GM21723 (cell line): Measurements from ENCODE around the gene ABCD3.
"Not testable (repeated sequence)": the region's sequence is repeated elsewhere in the genome, so short reads cannot be mapped to it uniquely, and the experiment has no call there.

Experiments used
- ATAC-seq: cut with Tn5 transposase; IDR thresholded peaks from one replicate; pipeline ENCODE4 v1.9.1; 2021; ENCODE audit warnings: mild to moderate bottlenecking, moderate library complexity; ENCODE audit not compliant: unreplicated experiment

ABCD3 gene

GRCh38 chr1:94417978-94418663 lies at the start of gene ABCD3:
ABCD3 (plus strand) TSS chr1:94418389; CDS start chr1:94418479, 90 bp downstream.
- peak; percentile 97 for ATAC-seq

- not testable (repeated sequence) for ATAC-seq
These were observed 45.4 kb upstream of the ABCD3 start for GRCh38 chr1:94372771-94373170.

DNA sequence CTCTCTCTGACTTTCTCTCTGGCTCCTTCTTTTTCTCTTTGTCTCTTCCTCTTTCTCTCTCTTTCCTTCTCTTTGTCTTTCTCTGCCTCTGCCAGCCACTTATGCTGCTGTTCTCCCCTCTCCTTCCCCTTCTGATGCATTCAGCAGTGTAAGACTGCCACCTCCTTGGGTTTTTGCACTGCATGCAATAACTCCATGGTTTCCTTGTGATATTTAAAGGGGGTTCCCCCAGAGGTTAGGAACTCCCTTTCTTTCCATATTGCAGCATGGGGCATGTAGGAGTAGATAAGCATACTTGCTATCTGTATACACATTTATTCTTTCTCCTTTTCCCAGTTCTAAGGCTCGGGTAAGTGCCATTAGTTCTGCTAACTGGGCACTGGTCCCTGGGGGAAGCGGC lies 44.9 kb upstream of the ABCD3 start:
- not testable (repeated sequence) for ATAC-seq

DNA sequence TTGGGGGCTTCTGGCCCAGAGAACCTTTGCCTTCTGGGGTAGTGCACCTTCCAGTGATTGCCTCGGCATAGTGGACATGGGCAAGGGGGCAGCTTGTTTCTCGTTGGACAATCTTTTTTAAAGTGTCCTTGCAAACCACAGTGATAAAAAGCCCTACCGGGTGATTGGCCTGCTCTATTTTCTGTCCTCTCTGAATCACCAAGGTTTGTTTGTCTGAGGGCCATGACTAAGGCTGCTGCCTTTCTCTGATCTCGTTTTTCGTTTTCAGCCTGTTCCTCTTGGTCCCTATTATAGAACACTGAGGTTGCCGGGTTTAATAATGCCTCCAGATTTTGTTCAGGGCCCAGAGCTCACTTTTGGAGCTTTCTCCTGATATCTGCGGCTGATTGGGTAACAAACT lies 42.5 kb upstream of the ABCD3 start:
- not testable (repeated sequence) for ATAC-seq

GRCh38 chr1:94378493-94378892 lies 39.7 kb upstream of the ABCD3 start:
- ATAC-seq, result not testable (repeated sequence)

DNA sequence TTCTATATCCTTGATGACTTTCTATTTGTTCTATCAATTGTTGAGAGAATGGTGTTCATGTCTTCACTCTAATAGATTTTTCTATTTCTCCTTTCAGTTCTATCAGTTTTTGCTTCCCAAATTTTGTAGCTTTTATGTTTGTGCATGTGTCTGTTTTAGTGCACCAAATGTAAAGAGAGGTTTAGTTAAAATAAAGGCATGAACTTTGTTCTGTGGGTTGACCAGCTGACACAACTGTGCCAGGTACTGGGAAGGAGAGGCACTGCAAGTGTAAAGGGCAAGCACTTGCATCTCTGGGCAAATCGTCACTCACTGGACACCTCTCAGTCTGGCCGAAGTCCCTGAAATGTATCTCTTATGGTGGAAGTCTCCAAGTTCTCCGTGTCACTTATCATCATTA lies 38.6 kb upstream of the ABCD3 start:
- ATAC-seq, result no peak

GRCh38 chr1:94382201-94382600 lies 36.0 kb upstream of the ABCD3 start:
- no peak for ATAC-seq

- ATAC-seq, result peak; percentile 49
These were observed 34.2 kb upstream of the ABCD3 start for GRCh38 chr1:94383966-94384408.

DNA sequence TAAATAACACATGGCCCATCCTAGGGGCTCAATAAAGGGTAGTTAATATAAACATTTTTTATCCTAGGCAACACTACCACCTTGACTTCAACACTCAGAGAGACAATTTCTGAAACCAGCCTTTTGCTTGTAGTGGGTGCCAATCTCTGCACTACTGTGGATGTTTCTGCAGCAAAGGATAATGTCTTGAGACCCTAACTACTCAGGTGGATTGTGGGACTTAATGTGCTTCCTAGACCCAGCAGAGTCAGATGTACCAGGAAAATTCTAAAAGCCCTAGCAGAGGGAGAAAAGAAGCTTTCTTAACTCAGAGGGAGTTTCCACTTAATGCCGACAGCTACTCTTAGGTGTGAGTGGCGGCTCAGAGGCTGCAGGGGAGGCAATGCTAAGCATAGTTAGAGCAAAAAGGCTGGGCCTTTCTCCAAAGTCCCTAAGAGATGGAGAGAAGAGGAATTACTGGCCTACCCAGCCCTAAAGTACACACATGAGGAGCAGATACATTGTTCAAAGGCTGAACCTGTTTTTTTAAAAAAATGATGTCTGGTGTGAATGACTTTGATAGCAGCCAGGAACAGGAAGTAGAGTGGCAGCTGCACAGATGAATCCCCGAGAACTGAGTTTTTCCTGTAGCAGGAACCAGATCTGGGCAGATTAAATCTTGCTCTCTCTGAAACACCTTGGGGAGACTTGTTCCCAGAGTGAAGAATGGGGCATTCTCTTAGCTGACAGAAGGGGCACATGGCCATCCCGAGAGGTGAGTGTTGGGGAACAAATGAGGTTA lies 33.5 kb upstream of the ABCD3 start:
- no peak for ATAC-seq

GRCh38 chr1:94385308-94385929 lies 32.8 kb upstream of the ABCD3 start:
- ATAC-seq, result no peak

DNA sequence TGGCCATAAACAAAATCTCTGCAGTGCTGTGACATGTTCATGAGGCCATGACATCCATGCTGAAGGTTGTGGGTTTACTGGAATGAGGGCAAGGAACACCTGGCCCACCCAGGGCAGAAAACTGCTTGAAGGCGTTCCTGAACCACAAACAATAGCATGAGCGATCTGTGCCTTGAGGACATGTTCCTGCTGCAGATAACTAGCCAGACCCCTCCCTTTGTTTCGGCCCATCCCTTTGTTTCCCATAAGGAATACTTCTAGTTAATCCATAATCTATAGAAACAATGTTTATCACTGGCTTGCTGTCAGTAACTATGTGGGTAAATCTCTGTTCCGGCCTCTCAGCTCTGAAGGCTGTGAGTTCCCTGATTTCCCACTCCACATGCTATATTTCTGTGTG lies 28.9 kb upstream of the ABCD3 start:
- no peak for ATAC-seq

DNA sequence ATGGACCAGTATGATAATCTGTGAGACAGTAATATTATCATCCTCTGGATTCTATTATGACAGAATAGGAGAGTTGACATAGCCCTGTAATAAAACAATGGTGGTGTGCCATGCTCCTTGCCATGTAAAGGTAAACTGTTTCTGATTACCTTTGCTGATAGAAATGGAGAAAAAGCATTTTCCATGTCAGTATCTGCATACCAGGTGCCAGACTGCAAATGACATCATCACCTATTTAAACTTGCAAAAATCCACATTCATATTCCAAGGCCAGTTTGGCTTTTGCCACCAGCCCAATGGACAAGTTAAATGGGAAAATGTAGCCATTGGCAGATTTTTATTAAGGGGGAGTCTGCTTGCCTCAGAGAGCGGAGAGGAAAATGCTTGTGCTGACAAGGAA lies 23.9 kb upstream of the ABCD3 start:
- ATAC-seq, result no peak

- no peak for ATAC-seq
These were observed 23.0 kb upstream of the ABCD3 start for GRCh38 chr1:94395231-94395630.

DNA sequence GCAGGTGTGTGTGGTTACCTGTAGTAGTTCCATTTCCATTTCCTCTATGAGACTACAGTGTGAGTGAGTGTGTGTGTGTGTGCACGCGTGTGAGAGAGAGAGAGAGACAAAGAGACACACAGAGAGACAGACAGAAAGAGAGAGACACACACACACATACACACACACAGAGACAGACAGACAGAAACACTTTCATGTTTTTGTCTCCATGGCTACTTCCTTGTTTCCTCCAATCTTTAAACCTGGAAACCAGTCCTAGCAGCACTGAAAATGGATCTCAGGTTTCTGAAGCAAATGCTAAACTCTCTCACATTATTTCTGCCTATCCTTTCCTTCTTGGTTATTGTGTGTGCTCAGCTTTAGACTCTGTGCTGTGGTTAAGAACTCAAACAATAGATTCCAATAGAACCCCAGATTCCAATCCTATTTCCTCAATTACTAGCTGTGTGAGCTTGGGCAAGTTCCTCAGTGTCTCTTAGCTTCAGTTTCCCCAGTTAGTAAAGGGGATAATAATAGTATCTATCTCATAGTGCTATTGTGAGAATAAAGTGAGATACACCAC lies 22.4 kb upstream of the ABCD3 start:
- no peak for ATAC-seq

- ATAC-seq, result no peak
These were observed 21.7 kb upstream of the ABCD3 start for GRCh38 chr1:94396356-94397010.

GRCh38 chr1:94398356-94398755 lies 19.8 kb upstream of the ABCD3 start:
- no peak for ATAC-seq

GRCh38 chr1:94399453-94399852 lies 18.7 kb upstream of the ABCD3 start:
- ATAC-seq, result no peak

DNA sequence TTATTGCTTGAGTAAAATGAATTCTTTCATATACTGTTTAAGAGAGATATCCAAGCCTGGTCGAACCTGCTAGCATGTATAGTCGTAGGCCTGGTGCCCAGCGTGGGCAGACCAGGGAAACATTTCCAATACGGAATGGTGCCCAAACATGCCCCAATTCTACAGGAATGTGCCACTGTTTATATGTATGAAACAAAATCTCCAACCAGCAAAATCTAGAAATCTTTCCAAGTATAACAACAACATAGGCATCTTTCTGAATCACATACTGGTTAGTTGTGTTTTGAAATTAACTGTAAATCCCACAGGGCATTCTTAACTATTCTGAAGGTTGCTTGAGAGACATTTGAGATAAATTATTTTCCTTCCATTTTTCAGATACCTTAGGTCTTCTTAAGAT lies 17.0 kb upstream of the ABCD3 start:
- no peak for ATAC-seq

- ATAC-seq, result no peak
These were observed 11.7 kb upstream of the ABCD3 start for GRCh38 chr1:94406446-94406845.

- ATAC-seq, result no peak
These were observed 9.9 kb upstream of the ABCD3 start for GRCh38 chr1:94408104-94408830.
